ENCODE data around the gene CMSS1.

CMSS1 gene

DNA sequence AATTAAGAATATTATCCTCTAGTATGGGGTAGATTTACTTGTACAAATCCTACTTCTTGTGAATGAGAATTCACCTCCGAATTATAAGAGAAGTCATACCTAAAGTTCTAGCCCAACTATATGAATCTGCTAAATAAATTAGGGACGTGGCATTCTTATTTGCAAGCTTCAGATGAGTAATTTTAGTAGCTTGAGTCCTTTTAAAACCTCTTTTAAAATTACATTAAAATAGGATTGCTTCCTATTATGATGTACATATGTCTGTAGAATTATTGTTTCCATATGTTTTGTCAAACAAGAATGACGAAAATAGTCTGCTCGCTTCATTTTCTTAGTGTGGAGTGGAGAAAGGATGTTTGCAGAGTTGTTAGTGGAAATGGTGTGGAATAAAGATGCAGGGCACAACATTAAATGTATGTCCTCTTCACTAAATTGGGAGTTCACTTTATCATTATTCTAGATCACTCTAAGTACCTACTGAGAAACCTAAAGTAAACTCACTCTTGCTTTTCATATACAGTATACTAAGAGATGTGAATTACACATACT lies 59.4 kb downstream of the CMSS1 start:
- no peak overlapping the region for H3K4me3 ChIP-seq (ENCODE audit: low read length)
- DNase-seq (ENCODE audit: low read depth) = no peak
- TF ChIP-seq, protein P1, sequence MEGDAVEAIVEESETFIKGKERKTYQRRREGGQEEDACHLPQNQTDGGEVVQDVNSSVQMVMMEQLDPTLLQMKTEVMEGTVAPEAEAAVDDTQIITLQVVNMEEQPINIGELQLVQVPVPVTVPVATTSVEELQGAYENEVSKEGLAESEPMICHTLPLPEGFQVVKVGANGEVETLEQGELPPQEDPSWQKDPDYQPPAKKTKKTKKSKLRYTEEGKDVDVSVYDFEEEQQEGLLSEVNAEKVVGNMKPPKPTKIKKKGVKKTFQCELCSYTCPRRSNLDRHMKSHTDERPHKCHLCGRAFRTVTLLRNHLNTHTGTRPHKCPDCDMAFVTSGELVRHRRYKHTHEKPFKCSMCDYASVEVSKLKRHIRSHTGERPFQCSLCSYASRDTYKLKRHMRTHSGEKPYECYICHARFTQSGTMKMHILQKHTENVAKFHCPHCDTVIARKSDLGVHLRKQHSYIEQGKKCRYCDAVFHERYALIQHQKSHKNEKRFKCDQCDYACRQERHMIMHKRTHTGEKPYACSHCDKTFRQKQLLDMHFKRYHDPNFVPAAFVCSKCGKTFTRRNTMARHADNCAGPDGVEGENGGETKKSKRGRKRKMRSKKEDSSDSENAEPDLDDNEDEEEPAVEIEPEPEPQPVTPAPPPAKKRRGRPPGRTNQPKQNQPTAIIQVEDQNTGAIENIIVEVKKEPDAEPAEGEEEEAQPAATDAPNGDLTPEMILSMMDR (IDR thresholded peaks at IDR 0.05; ENCODE audit: insufficient read depth, low read depth, low read length, missing control alignments) = no peak

DNA sequence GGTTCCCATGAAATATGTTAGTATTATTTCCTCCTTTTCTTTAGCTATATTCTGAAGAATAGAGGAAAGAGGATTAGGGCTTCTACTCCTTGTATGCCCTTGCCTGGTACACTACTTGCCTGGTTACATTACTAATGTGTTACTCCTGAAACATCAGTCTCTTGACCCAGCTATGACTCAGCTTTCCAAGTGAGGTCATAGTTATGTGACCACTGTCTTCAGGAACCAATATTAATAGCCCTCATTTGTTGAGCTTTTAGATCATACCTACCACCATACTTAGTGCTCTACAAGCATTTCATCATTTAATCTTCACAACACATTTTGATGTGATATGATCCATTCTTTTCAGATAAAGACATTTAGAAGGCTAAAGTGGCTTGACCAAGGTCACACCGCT lies 60.3 kb downstream of the CMSS1 start:
- no peak overlapping the region for H3K4me3 ChIP-seq (ENCODE audit: low read length)
- DNase-seq (ENCODE audit: low read depth) = peak; percentile 85
- TF ChIP-seq, protein P1 (IDR thresholded peaks at IDR 0.05; ENCODE audit: insufficient read depth, low read depth, low read length, missing control alignments) = no peak

DNA sequence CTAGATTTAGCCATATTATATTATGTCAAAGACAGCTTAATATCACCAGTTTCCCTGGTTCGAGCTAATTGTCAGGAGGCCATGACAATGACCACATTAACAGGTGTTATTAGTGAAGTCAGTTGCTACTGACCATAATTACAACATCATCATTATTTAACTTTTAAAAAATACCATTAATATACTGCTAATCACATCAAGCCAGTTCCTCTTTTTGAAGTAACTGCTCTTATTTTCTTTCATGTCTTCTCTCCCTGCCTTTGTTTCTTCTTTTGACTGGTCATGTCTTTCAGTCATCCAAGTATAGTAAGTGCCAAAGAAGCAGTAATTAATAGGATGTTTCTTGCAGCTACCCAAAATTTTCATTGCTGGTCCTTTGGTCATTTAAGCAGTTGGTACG lies 61.6 kb downstream of the CMSS1 start:
- no peak overlapping the region for H3K4me3 ChIP-seq (ENCODE audit: low read length)
- no peak for DNase-seq (ENCODE audit: low read depth)
- TF ChIP-seq, protein P1 (IDR thresholded peaks at IDR 0.05; ENCODE audit: insufficient read depth, low read depth, low read length, missing control alignments) = no peak

DNA sequence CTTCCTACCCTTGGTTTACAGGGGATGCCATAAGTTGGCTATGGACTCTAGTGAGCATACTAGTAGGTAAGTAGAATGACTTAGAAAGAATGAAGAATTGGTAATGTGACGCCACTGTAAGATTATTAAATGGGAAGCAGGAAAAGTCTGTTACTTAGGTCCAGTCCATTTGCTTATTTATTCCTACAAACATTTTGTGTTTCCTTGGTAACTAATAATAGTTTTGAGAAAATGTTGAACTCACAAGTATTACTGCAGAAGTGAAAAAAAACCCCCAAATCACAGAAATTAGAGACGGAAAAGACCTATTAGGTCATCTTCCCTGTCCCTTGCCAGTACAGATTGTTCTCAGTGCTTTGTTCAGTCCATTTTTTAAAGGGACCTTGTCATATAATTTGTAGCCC lies 63.5 kb downstream of the CMSS1 start:
- TF ChIP-seq, protein P1 (IDR thresholded peaks at IDR 0.05; ENCODE audit: insufficient read depth, low read depth, low read length, missing control alignments) = no peak
- no peak for DNase-seq (ENCODE audit: low read depth)
- H3K4me3 ChIP-seq (ENCODE audit: low read length) = no peak overlapping the region

DNA sequence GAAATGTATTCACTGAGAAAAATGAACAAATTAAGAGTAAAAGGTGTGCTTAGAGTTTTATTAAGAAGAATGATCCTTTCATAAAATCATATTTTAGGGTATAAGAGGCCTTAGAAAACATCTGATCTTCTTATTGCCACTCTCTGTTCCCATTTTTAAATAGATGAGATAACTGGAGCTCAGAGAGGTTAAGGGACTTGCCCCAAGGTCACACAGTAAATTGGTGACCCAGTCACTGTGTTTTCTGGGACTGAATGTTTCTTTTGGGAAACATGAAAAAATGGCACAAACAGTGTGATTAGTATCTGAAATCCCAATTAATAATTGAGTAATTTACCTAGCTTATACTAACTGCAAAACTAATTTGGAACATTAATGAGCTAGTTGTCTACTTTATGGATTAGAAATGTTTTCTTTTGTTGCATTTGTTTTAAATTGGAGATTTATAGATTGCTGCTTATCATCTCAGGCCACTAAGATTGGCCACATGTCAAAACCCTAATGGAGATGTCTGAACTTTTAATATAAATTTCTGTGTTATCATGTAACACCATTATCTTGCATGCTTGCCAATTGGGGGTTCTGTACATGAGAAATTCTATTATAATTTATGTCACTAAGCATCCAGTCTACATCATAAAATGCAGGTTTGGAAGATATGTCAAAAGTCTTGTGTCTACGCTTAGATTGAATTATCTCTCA lies 64.9 kb downstream of the CMSS1 start:
- TF ChIP-seq, protein P1 (IDR thresholded peaks at IDR 0.05; ENCODE audit: insufficient read depth, low read depth, low read length, missing control alignments) = no peak
- DNase-seq (ENCODE audit: low read depth) = no peak
- H3K4me3 ChIP-seq (ENCODE audit: low read length) = no peak overlapping the region

DNA sequence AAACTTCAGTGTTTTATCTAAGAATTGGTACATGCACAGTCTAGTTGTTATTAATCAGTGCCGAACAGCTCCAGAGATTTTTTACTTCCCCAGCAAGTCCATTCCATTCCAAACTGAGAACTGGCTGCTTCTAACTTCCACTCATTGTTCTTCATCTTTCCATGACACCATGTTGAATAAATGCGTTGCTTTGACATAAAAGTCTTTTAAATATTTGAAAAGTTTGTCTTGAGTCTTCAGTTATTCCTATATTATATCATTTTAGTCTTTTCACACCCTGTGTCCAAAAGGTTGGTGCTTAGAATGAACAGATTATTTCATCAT lies 65.4 kb downstream of the CMSS1 start:
- no peak for DNase-seq (ENCODE audit: low read depth)
- no peak overlapping the region for H3K4me3 ChIP-seq (ENCODE audit: low read length)
- TF ChIP-seq, protein P1 (IDR thresholded peaks at IDR 0.05; ENCODE audit: insufficient read depth, low read depth, low read length, missing control alignments) = no peak

DNA sequence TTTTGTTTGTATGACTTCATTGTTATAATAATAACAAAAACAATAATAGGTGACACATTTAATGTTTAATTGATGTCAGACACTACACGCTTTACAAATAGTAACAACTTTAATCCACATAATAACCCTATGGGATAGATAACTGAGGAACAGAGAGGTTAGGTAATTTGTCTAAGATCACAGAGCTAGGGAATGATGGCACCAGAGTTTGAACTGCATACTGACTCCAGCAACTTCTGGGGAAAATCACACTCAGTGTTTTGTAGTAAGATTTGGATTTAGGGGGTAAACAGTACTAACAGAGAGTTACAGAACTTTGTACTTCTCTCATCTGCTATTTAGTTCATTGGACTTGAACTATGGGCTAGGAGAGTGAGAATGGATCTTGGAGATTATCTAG lies 66.0 kb downstream of the CMSS1 start:
- no peak for DNase-seq (ENCODE audit: low read depth)
- no peak overlapping the region for H3K4me3 ChIP-seq (ENCODE audit: low read length)
- TF ChIP-seq, protein P1 (IDR thresholded peaks at IDR 0.05; ENCODE audit: insufficient read depth, low read depth, low read length, missing control alignments) = no peak

All from epithelial cell of esophagus (primary cell).